Measurements from ENCODE around the gene TSC22D1.

DNA sequence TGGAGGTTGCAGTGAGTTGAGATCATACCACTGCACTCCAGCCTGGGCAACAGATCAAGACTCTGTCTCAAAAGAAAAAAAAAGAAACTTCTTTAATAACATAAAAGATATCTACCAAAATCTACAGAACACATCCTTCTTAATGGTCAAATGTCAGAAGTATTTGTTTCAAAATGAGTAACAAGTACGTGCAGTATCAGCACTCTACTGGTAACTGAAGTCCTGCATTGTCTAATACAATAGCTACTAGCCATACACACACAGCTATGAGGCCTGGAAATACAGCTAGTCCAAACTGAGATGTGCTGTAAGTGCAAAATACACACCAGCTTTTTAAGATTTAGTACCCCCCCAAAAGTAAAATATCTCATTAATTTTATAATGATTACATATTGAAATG is 88.1 kb downstream of the TSC22D1 start:
- TF ChIP-seq, protein P1, sequence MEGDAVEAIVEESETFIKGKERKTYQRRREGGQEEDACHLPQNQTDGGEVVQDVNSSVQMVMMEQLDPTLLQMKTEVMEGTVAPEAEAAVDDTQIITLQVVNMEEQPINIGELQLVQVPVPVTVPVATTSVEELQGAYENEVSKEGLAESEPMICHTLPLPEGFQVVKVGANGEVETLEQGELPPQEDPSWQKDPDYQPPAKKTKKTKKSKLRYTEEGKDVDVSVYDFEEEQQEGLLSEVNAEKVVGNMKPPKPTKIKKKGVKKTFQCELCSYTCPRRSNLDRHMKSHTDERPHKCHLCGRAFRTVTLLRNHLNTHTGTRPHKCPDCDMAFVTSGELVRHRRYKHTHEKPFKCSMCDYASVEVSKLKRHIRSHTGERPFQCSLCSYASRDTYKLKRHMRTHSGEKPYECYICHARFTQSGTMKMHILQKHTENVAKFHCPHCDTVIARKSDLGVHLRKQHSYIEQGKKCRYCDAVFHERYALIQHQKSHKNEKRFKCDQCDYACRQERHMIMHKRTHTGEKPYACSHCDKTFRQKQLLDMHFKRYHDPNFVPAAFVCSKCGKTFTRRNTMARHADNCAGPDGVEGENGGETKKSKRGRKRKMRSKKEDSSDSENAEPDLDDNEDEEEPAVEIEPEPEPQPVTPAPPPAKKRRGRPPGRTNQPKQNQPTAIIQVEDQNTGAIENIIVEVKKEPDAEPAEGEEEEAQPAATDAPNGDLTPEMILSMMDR (IDR thresholded peaks at IDR 0.05; ENCODE audit: low read length), result no peak
- TF ChIP-seq EZH2 (optimal IDR thresholded peaks at IDR 0.05; ENCODE audit: low read depth, low read length) (no peak), EZH2phosphoT487 (IDR thresholded peaks at IDR 0.05; ENCODE audit: low read length) (no peak)

Data from MM.1S (cell line).